NT2/D1 (cell line): ENCODE results near the gene LRIG1.

Experiments
- SUZ12 ChIP-seq: IDR thresholded peaks from 2 replicates; pipeline ENCODE4 v1.6.1; 2011; ENCODE audit not compliant: insufficient read length, insufficient read depth; ENCODE audit errors: extremely low read depth
- ZNF274 ChIP-seq: IDR thresholded peaks from 2 replicates; pipeline ENCODE4 v1.6.1; 2011; ENCODE audit warnings: mild to moderate bottlenecking, low read depth, low read length

DNA sequence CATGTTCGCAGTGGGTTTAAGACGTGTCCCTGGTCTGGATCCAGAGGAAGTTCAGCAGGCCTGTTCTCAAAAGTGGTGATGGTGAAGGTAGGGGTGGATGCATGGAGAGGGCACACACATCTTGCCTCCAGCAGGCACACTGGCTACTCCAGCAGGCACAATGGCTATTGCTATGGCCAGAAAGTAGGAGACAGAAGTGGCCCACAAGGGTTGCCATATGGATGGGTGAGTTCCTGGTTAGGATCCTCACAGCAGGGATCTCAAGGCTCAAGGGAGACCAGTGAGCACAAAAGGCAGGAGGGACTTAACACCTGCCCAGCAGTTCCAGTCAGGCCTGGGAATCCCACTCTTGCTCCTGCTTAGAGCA lies 107.9 kb downstream of the LRIG1 start:
- no peak for TF ChIP-seq SUZ12
- TF ChIP-seq ZNF274: no peak
